Effector memory CD4-positive, alpha-beta T cell (primary cell): ENCODE measurements around the gene EYS.

ENCODE experiments used
- DNase-seq, 3 donors: peaks; one replicate each; pipeline ENCODE4 v3.0.0-alpha.2; 2020
- H3K27ac ChIP-seq: 2 replicates; pipeline ENCODE4 v1.7.0; 2013; ENCODE audit warnings: mild to moderate bottlenecking, low read length, moderate library complexity; ENCODE audit not compliant: insufficient read depth, poor library complexity, severe bottlenecking
- H3K27me3 ChIP-seq: replicated peaks from 2 replicates; pipeline ENCODE4 v1.7.0; 2013; ENCODE audit warnings: mild to moderate bottlenecking, low read length; ENCODE audit not compliant: insufficient read depth, control insufficient read depth, poor library complexity, severe bottlenecking
- H3K36me3 ChIP-seq: 2 replicates; pipeline ENCODE4 v1.7.0; 2013; ENCODE audit warnings: mild to moderate bottlenecking, low read length, moderate library complexity; ENCODE audit not compliant: control insufficient read depth, insufficient read depth
- H3K4me1 ChIP-seq: 2 replicates; pipeline ENCODE4 v1.7.0; 2013; ENCODE audit warnings: low read length, mild to moderate bottlenecking; ENCODE audit not compliant: control insufficient read depth, insufficient read depth, poor library complexity, severe bottlenecking
- H3K4me3 ChIP-seq: 2 replicates; pipeline ENCODE4 v1.7.0; 2013; ENCODE audit warnings: low read length, low read depth, mild to moderate bottlenecking; ENCODE audit not compliant: insufficient read depth, poor library complexity, severe bottlenecking
- H3K9me3 ChIP-seq: 2 replicates; pipeline ENCODE4 v1.7.0; 2013; ENCODE audit warnings: mild to moderate bottlenecking, low read length, moderate library complexity; ENCODE audit not compliant: control insufficient read depth

Gene EYS

GRCh38 chr6:65280060-65280459 lies 427.0 kb downstream of the EYS start:
- Histone ChIP-seq H3K27ac (no peak overlapping the region), H3K9me3 (no peaks in the 10 kb centered on the region), H3K4me3 (no peak overlapping the region), H3K4me1 (no peaks in the 10 kb centered on the region), H3K27me3 (no peaks in the 10 kb centered on the region), H3K36me3 (no peaks in the 10 kb centered on the region)
- no peak for DNase-seq

- H3K9me3 ChIP-seq, result no peaks in the 10 kb centered on the region
- no peak for DNase-seq
- H3K4me3 ChIP-seq, result no peak overlapping the region
- H3K27me3 ChIP-seq, result no peaks in the 10 kb centered on the region
- H3K4me1 ChIP-seq, result no peaks in the 10 kb centered on the region
- H3K36me3 ChIP-seq, result no peaks in the 10 kb centered on the region
- no peak overlapping the region for H3K27ac ChIP-seq
These were observed 444.8 kb downstream of the EYS start for GRCh38 chr6:65262241-65262640.

- DNase-seq, result no peak
- H3K4me1 ChIP-seq, result no peaks in the 10 kb centered on the region
- no peaks in the 10 kb centered on the region for H3K36me3 ChIP-seq
- no peak overlapping the region for H3K4me3 ChIP-seq
- H3K9me3 ChIP-seq, result no peaks in the 10 kb centered on the region
- no peak overlapping the region for H3K27ac ChIP-seq
- no peaks in the 10 kb centered on the region for H3K27me3 ChIP-seq
These were observed 447.0 kb downstream of the EYS start for GRCh38 chr6:65259982-65260381.

GRCh38 chr6:65259059-65259458 lies 448.0 kb downstream of the EYS start:
- no peak overlapping the region for H3K4me3 ChIP-seq
- H3K9me3 ChIP-seq, result no peaks in the 10 kb centered on the region
- DNase-seq, result no peak
- H3K36me3 ChIP-seq, result no peaks in the 10 kb centered on the region
- H3K4me1 ChIP-seq, result no peaks in the 10 kb centered on the region
- no peak overlapping the region for H3K27ac ChIP-seq
- no peaks in the 10 kb centered on the region for H3K27me3 ChIP-seq

DNA sequence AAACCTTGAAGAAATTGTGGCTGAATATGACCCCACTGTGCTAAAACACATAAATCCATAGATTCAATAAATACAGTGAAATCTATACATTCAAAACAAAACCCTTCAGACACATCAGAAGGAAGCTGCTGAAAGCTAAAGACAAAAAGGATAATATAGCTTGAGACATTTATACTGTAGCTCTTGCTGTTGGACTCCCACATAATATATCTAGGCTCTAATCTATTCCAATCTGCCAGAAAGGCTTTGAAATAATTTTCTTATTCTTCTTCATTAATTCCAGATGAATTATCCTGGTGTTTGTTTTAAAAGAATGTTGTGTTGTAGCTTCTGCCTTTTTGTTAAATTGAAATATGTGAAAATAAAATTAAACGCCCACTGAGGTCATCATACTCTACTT lies 454.0 kb downstream of the EYS start:
- Histone ChIP-seq H3K36me3 (no peaks in the 10 kb centered on the region), H3K4me1 (no peaks in the 10 kb centered on the region), H3K4me3 (no peak overlapping the region), H3K9me3 (no peaks in the 10 kb centered on the region), H3K27ac (no peak overlapping the region), H3K27me3 (no peaks in the 10 kb centered on the region)
- no peak for DNase-seq

- no peaks in the 10 kb centered on the region for H3K27me3 ChIP-seq
- H3K9me3 ChIP-seq, result no peaks in the 10 kb centered on the region
- no peak overlapping the region for H3K4me3 ChIP-seq
- H3K27ac ChIP-seq, result no peak overlapping the region
- H3K4me1 ChIP-seq, result no peaks in the 10 kb centered on the region
- no peak for DNase-seq
- no peaks in the 10 kb centered on the region for H3K36me3 ChIP-seq
These were observed 458.9 kb downstream of the EYS start for GRCh38 chr6:65248101-65248610.

DNA sequence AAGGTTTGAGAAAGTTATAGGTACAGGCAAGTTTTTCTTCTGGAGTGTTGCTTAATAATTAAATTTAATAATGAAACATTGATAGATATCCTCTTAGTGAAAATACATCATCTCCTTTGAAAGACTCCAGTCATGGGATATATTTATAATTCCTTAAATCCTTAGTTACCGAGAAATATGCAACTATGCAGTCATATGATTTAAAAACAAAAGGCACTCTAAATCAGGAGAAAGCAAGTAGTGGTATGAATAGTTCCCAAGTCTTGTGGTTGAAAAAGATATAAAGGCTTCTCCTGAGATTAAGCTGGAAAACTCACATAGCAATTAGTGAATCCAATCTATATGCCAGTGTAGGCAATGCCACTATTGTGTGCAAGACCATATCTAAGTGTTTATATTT lies 475.4 kb downstream of the EYS start:
- H3K9me3 ChIP-seq, result no peaks in the 10 kb centered on the region
- no peak for DNase-seq
- H3K36me3 ChIP-seq, result no peaks in the 10 kb centered on the region
- no peak overlapping the region for H3K4me3 ChIP-seq
- no peaks in the 10 kb centered on the region for H3K27me3 ChIP-seq
- H3K4me1 ChIP-seq, result no peaks in the 10 kb centered on the region
- no peak overlapping the region for H3K27ac ChIP-seq

DNA sequence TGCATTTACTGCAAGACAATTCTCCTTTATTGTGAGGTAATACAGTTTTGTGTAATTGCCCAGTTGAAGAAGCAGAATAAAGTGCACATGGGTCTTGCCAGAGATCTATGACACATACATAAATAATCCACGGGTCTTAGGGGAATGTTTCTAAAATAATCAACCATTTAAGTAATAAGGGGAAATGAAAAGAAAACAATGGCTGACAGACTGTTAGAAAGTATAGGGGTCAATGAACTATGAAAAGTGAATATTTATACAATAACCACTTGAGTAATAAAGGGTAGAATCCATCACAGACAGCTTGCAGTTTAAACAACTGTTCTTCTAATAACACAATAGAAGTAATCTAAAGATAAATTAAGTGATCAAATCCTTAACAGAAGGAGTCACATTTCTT lies 477.2 kb downstream of the EYS start:
- H3K9me3 ChIP-seq, result no peaks in the 10 kb centered on the region
- H3K4me1 ChIP-seq, result no peaks in the 10 kb centered on the region
- no peaks in the 10 kb centered on the region for H3K36me3 ChIP-seq
- H3K27me3 ChIP-seq, result no peaks in the 10 kb centered on the region
- no peak overlapping the region for H3K27ac ChIP-seq
- DNase-seq, result no peak
- H3K4me3 ChIP-seq, result no peak overlapping the region

GRCh38 chr6:65221153-65221552 lies 485.9 kb downstream of the EYS start:
- Histone ChIP-seq H3K4me1 (no peaks in the 10 kb centered on the region), H3K27ac (no peak overlapping the region)

DNA sequence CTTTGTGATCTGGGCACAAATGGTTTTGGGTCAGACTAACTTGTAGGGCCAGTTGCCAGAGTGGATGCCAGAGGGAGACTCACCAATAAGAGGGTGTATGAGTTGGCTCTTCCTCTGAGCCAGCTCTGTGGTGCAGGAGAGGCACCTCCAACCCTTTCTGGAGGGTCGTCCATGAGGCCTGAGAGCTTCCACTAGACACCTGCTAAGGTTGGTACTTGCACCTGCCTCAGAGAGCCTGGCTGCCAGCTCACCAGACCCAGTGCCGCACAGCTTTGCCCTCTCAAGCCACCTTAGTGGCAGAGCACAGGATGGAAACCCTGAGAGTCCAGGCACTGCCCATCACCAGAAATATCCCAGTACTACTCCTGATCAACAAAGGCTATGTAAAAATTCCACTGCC lies 504.3 kb downstream of the EYS start:
- H3K4me3 ChIP-seq, result no peak overlapping the region
- no peaks in the 10 kb centered on the region for H3K4me1 ChIP-seq
- H3K36me3 ChIP-seq, result no peaks in the 10 kb centered on the region
- no peak for DNase-seq
- H3K9me3 ChIP-seq, result no peaks in the 10 kb centered on the region
- no peak overlapping the region for H3K27ac ChIP-seq
- H3K27me3 ChIP-seq, result no peaks in the 10 kb centered on the region

More at GRCh38 chr6:65221153-65221552, 485.9 kb downstream of the EYS start:
- DNase-seq, result no peak
- H3K9me3 ChIP-seq, result no peaks in the 10 kb centered on the region
- no peaks in the 10 kb centered on the region for H3K36me3 ChIP-seq
- no peak overlapping the region for H3K4me3 ChIP-seq
- no peaks in the 10 kb centered on the region for H3K27me3 ChIP-seq

DNA sequence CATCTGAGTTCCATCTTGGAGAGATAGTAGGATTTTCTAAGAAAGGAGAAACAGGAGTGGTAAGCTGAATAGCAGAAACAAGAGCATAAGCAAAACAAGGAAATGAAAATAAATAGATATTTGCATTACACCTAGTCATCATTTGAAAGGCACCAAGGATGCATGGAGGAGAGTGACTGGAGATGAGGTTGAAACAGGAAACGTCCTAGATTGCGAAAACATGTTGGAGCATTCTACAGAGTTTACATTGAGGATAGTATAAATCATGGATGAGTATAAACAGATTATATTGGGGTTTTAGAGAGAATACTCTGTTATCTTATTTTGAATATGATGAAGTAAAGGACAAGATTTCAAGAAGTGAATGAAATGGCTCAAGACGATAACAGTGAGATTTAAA lies 507.3 kb downstream of the EYS start:
- H3K4me3 ChIP-seq, result no peak overlapping the region
- no peaks in the 10 kb centered on the region for H3K36me3 ChIP-seq
- H3K27me3 ChIP-seq, result no peaks in the 10 kb centered on the region
- DNase-seq, result no peak
- H3K27ac ChIP-seq, result no peak overlapping the region
- H3K4me1 ChIP-seq, result no peaks in the 10 kb centered on the region
- H3K9me3 ChIP-seq, result no peaks in the 10 kb centered on the region
